Measurements from ENCODE around the gene TCTA. TPM values are rescaled to one million over a fixed set of nuclear protein-coding genes. Genes with fewer than 3 reads are reported as not detected.
A peak's percentile ranks its signal among the peaks of the same experiment; 100 is the strongest.

The TCTA gene
- total RNA-seq, 1 experiment from 2014 or later = 28.5 TPM

DNA sequence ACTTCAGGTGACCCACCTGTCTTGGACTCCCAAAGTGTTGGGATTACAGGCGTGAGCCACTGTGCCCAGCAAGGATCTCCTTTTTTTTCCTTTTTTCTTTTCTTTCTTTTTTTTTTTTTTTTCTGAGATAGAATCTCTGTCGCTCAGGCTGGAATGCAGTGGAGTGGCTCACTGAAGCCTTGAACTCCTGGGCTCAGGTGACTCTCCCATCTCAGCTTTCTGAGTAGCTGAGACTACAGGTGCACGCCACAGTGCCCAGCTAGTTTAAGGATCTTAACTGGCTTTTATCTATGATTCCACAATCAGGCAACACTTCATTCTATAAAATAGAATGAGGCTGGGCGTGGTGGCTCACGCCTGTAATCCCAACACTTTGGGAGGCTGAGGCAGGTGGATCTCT lies 33.2 kb downstream of the TCTA start:
- no peak for DNase-seq (ENCODE audit: low read depth)
- in situ Hi-C loops (cut with HindIII; ENCODE audit: low pct_unique_long_range_greater_than_20kb, low sequenced_read_pairs) = no loop called here

DNA sequence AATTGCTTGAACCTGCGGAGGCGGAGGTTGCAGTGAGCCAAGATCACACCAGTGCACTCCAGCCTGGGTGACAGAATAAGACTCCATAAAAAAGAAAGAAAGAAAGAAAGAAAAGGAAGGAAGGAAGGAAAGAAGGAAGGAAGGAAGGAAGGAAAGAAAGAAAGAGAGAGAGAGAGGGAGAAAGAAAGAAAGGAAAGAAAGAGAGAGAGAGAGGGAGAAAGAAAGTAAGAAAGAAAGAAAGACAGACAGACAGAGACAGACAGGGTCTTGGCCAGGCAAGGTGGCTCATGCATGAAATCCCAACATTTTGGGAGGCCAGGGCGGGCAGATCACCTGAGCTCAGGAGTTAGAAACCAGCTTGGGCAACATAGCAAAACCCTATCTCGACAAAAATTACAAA lies 41.4 kb downstream of the TCTA start:
- DNase-seq (ENCODE audit: low read depth) = no peak
- in situ Hi-C loops (cut with HindIII; ENCODE audit: low pct_unique_long_range_greater_than_20kb, low sequenced_read_pairs) = no loop called here

GRCh38 chr3:49454458-49454857 lies 42.2 kb downstream of the TCTA start:
- peak; percentile 15 for DNase-seq (ENCODE audit: low read depth)
- in situ Hi-C loops (cut with HindIII; ENCODE audit: low pct_unique_long_range_greater_than_20kb, low sequenced_read_pairs) = no loop called here

DNA sequence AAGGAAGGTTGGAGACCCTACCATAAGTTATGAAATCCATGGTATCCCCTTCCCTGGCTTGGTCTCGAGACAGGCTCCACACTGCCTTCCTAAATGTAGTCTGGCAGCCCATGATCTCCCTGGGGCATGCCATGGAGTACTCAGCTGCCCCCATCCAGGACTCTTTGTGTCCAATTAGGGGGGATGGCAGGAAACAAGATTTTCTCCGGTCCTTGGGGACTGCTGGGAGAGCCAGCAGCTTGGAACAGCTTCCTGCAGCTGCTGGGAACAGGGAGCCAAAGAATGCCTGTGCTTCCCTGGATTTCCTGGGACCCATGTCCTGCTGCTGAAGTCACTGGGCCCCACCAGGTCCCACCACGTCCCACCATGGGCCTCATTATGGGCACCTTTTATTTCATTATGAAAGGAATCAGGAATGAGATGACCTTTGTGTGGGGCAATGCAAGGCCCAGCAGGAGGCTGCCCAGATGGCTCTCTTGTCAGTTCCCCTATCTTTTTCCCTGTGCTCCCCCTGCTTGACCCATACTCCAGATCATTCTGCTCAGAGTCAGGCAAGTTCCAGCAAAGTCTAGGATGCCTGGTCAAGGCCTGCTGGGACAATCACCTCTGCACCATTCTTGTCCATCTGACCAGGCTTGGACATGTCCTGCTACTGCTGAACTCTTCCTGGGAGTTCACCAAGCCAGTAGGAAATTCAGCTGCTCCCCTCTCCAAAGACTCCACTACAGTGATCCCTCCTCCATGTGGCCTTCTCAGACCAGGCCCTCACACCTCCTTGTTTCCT lies 42.9 kb downstream of the TCTA start:
- in situ Hi-C loops (cut with HindIII; ENCODE audit: low pct_unique_long_range_greater_than_20kb, low sequenced_read_pairs) = no loop called here
- no peak for DNase-seq (ENCODE audit: low read depth)

- no peak for DNase-seq (ENCODE audit: low read depth)
These were observed 44.2 kb downstream of the TCTA start for GRCh38 chr3:49456466-49456865.

GRCh38 chr3:49460188-49460890 lies 48.1 kb downstream of the TCTA start:
- in situ Hi-C loops (cut with HindIII; ENCODE audit: low pct_unique_long_range_greater_than_20kb, low sequenced_read_pairs) = no loop called here
- DNase-seq (ENCODE audit: low read depth) = no peak

More at GRCh38 chr3:49456466-49456865, 44.2 kb downstream of the TCTA start:
- in situ Hi-C loops (cut with HindIII; ENCODE audit: low pct_unique_long_range_greater_than_20kb, low sequenced_read_pairs) = no loop called here

GRCh38 chr3:49460956-49461355 lies 48.7 kb downstream of the TCTA start:
- DNase-seq (ENCODE audit: low read depth) = no peak
- in situ Hi-C loops (cut with HindIII; ENCODE audit: low pct_unique_long_range_greater_than_20kb, low sequenced_read_pairs) = no loop called here

- in situ Hi-C loops (cut with HindIII; ENCODE audit: low pct_unique_long_range_greater_than_20kb, low sequenced_read_pairs) = no loop called here
- DNase-seq (ENCODE audit: low read depth) = peak; percentile 33
These were observed 49.4 kb downstream of the TCTA start for GRCh38 chr3:49461443-49462171.

- in situ Hi-C loops (cut with HindIII; ENCODE audit: low pct_unique_long_range_greater_than_20kb, low sequenced_read_pairs) = no loop called here
- DNase-seq (ENCODE audit: low read depth) = peak; percentile 50
These were observed 50.0 kb downstream of the TCTA start for GRCh38 chr3:49462222-49462621.

GRCh38 chr3:49465270-49466034 lies 53.2 kb downstream of the TCTA start:
- in situ Hi-C loops (cut with HindIII; ENCODE audit: low pct_unique_long_range_greater_than_20kb, low sequenced_read_pairs) = no loop called here
- DNase-seq (ENCODE audit: low read depth) = no peak

Other genes starting within 250 kb of the TCTA start
- 22.9 and 31.2 TPM in 2 replicates for gene CCDC71, start 246.1 kb upstream of the TCTA start, total RNA-seq (2014; rRNA removed; shearing (Covaris generic); ENCODE audit: low replicate concordance)
- gene KLHDC8B, start 240.8 kb upstream of the TCTA start, total RNA-seq (2014; rRNA removed; shearing (Covaris generic); ENCODE audit: low replicate concordance) = 14.8 and 26.2 TPM in 2 replicates
- 0.14 TPM in 1 of 2 replicates, not detected in the other for gene C3orf62, start 135.2 kb upstream of the TCTA start, total RNA-seq (2014; rRNA removed; shearing (Covaris generic); ENCODE audit: low replicate concordance)
- gene USP4, start 72.4 kb upstream of the TCTA start, total RNA-seq (2014; rRNA removed; shearing (Covaris generic); ENCODE audit: low replicate concordance) = 22.6 and 32.2 TPM in 2 replicates
- gene GPX1, start 54.1 kb upstream of the TCTA start, total RNA-seq (2014; rRNA removed; shearing (Covaris generic); ENCODE audit: low replicate concordance) = 420 and 481 TPM in 2 replicates
- 417 and 435 TPM in 2 replicates for gene RHOA, start 447 bp upstream of the TCTA start, total RNA-seq (2014; rRNA removed; shearing (Covaris generic); ENCODE audit: low replicate concordance)
- not detected in 2 replicates for gene AMT, start 10.1 kb downstream of the TCTA start, total RNA-seq (2014; rRNA removed; shearing (Covaris generic); ENCODE audit: low replicate concordance)
- gene NICN1, start 16.9 kb downstream of the TCTA start, total RNA-seq (2014; rRNA removed; shearing (Covaris generic); ENCODE audit: low replicate concordance) = 6.0 and 6.9 TPM in 2 replicates
- 34.4 and 55.2 TPM in 2 replicates for gene DAG1, start 57.8 kb downstream of the TCTA start, total RNA-seq (2014; rRNA removed; shearing (Covaris generic); ENCODE audit: low replicate concordance)
- 0.03 TPM in 1 of 2 replicates, not detected in the other for gene BSN, start 142.1 kb downstream of the TCTA start, total RNA-seq (2014; rRNA removed; shearing (Covaris generic); ENCODE audit: low replicate concordance)

Data from Caki2 (cell line).